Measurements from ENCODE around the gene KIR3DL3. TPM values are rescaled to one million over a fixed set of nuclear protein-coding genes. Genes with fewer than 3 reads are reported as not detected.

KIR3DL3 gene
- total RNA-seq, 3 donors from 2014 or later (not counting 1 experiment from before 2014, with no cell fraction given) = not detected

- Histone ChIP-seq H3K27ac (ENCODE audit: low read length) (no peak overlapping the region), H3K4me3 (ENCODE audit: low read length) (no peak overlapping the region), H3K27me3 (ENCODE audit: control insufficient read depth, insufficient read depth, low read length) (no peaks in the 10 kb centered on the region), H3K4me1 (ENCODE audit: control insufficient read depth, insufficient read depth, low read length) (no peaks in the 10 kb centered on the region), H3K9me3 (ENCODE audit: control insufficient read depth, insufficient read depth, low read length) (no peaks in the 10 kb centered on the region), H3K36me3 (ENCODE audit: control insufficient read depth, insufficient read depth, low read length) (no peaks in the 10 kb centered on the region)
- TF ChIP-seq, protein P1, sequence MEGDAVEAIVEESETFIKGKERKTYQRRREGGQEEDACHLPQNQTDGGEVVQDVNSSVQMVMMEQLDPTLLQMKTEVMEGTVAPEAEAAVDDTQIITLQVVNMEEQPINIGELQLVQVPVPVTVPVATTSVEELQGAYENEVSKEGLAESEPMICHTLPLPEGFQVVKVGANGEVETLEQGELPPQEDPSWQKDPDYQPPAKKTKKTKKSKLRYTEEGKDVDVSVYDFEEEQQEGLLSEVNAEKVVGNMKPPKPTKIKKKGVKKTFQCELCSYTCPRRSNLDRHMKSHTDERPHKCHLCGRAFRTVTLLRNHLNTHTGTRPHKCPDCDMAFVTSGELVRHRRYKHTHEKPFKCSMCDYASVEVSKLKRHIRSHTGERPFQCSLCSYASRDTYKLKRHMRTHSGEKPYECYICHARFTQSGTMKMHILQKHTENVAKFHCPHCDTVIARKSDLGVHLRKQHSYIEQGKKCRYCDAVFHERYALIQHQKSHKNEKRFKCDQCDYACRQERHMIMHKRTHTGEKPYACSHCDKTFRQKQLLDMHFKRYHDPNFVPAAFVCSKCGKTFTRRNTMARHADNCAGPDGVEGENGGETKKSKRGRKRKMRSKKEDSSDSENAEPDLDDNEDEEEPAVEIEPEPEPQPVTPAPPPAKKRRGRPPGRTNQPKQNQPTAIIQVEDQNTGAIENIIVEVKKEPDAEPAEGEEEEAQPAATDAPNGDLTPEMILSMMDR (IDR thresholded peaks at IDR 0.05) = no peak
- intact Hi-C loops (cut with micrococcal nuclease) = no loop called here
- DNase-seq = no peak
- Mint-ChIP-seq H3K27ac (no peak overlapping the region), H3K9me3 (no peaks in the 10 kb centered on the region), H3K4me3 (no peak overlapping the region), H3K27me3 (ENCODE audit: low read depth in 2 of 2) (peaks cover 24 to 50% of the 10 kb centered on the region in 2 donors), H3K4me1 (no peaks in the 10 kb centered on the region), H3K36me3 (no peaks in the 10 kb centered on the region)
- 52% methylated on average over 4 of the region's 7 CpGs for WGBS (ENCODE audit: insufficient coverage)
- ATAC-seq = no peak
These were observed 41.9 kb upstream of the KIR3DL3 start for GRCh38 chr19:54682306-54682856.

GRCh38 chr19:54684527-54684926, 39.7 kb upstream of the KIR3DL3 start:
- no peak overlapping the region for H3K27ac ChIP-seq (ENCODE audit: low read length)
- H3K27me3 Mint-ChIP-seq (ENCODE audit: low read depth in 2 of 2) = peaks cover 34 to 65% of the 10 kb centered on the region in 2 donors
- no peaks in the 10 kb centered on the region for H3K36me3 Mint-ChIP-seq
- peaks cover 3% of the 10 kb centered on the region for H3K27me3 ChIP-seq (ENCODE audit: control insufficient read depth, insufficient read depth, low read length)
- H3K4me3 Mint-ChIP-seq = no peak overlapping the region
- no peak overlapping the region for H3K4me3 ChIP-seq (ENCODE audit: low read length)
- 39% methylated on average over 3 of the region's 3 CpGs for WGBS (ENCODE audit: insufficient coverage)
- no peaks in the 10 kb centered on the region for H3K36me3 ChIP-seq (ENCODE audit: control insufficient read depth, insufficient read depth, low read length)
- intact Hi-C loops (cut with micrococcal nuclease) = no loop called here
- TF ChIP-seq, protein P1 (IDR thresholded peaks at IDR 0.05) = no peak
- H3K27ac Mint-ChIP-seq = no peak overlapping the region
- H3K9me3 Mint-ChIP-seq = no peaks in the 10 kb centered on the region
- no peaks in the 10 kb centered on the region for H3K4me1 ChIP-seq (ENCODE audit: control insufficient read depth, insufficient read depth, low read length)
- peak in 1 of 2 donors; percentile 32 for DNase-seq
- no peaks in the 10 kb centered on the region for H3K9me3 ChIP-seq (ENCODE audit: control insufficient read depth, insufficient read depth, low read length)
- no peaks in the 10 kb centered on the region for H3K4me1 Mint-ChIP-seq
- ATAC-seq = peak in 2 of 3 donors; percentile 84 to 97

- WGBS (ENCODE audit: insufficient coverage) = 63% methylated on average over 8 of the region's 9 CpGs
- Histone ChIP-seq H3K27me3 (ENCODE audit: control insufficient read depth, insufficient read depth, low read length) (peaks cover 6% of the 10 kb centered on the region), H3K36me3 (ENCODE audit: control insufficient read depth, insufficient read depth, low read length) (no peaks in the 10 kb centered on the region), H3K4me1 (ENCODE audit: control insufficient read depth, insufficient read depth, low read length) (peaks cover 30% of the 10 kb centered on the region), H3K9me3 (ENCODE audit: control insufficient read depth, insufficient read depth, low read length) (no peaks in the 10 kb centered on the region), H3K4me3 (ENCODE audit: low read length) (no peak overlapping the region), H3K27ac (ENCODE audit: low read length) (no peak overlapping the region)
- Mint-ChIP-seq H3K27ac (no peak overlapping the region), H3K4me1 (peaks cover 35 to 39% of the 10 kb centered on the region in 2 donors), H3K36me3 (no peaks in the 10 kb centered on the region), H3K27me3 (ENCODE audit: low read depth in 2 of 2) (peaks cover 36 to 38% of the 10 kb centered on the region in 2 donors), H3K4me3 (peak overlapping the region; percentile 32), H3K9me3 (no peaks in the 10 kb centered on the region)
- no peak for ATAC-seq
- intact Hi-C loops (cut with micrococcal nuclease) = loop anchor here (10.0 kb wide), 4 partner anchors 113 to 213 kb away; partner anchors contain the start of genes KIR2DL4, KIR2DS4 and NCR1
- no peak for DNase-seq
- TF ChIP-seq, protein P1 (IDR thresholded peaks at IDR 0.05) = no peak
These were observed 32.5 kb upstream of the KIR3DL3 start for GRCh38 chr19:54691582-54692297.

Data from natural killer cell (primary cell).